GM11168 (cell line): ENCODE measurements around the gene WNT3.

ENCODE experiments used
- in situ Hi-C: fragments of 300-500 bp; cut with MboI; formaldehyde crosslinking; loops from one replicate; pipeline ENCODE4 v1.12.0; 2022; ENCODE audit warnings: low sequenced_read_pairs; ENCODE audit not compliant: unreplicated experiment

Gene WNT3

GRCh38 chr17:46789610-46790009, 28.9 kb downstream of the WNT3 start:
- in situ Hi-C loops, result no loop called here

GRCh38 chr17:46788796-46789195, 29.7 kb downstream of the WNT3 start:
- in situ Hi-C loops, result no loop called here

- in situ Hi-C loops, result no loop called here
Measured at GRCh38 chr17:46788300-46788699, 30.2 kb downstream of the WNT3 start.

- in situ Hi-C loops, result no loop called here
Measured at GRCh38 chr17:46787478-46787877, 31.0 kb downstream of the WNT3 start.

GRCh38 chr17:46785696-46786095, 32.8 kb downstream of the WNT3 start:
- in situ Hi-C loops, result no loop called here

GRCh38 chr17:46783031-46783593, 35.4 kb downstream of the WNT3 start:
- in situ Hi-C loops, result no loop called here

- in situ Hi-C loops, result no loop called here
Measured at GRCh38 chr17:46782250-46782953, 36.1 kb downstream of the WNT3 start.

- in situ Hi-C loops, result no loop called here
Measured at GRCh38 chr17:46780003-46780373, 38.5 kb downstream of the WNT3 start.

GRCh38 chr17:46777943-46778915, 40.3 kb downstream of the WNT3 start:
- in situ Hi-C loops, result no loop called here

- in situ Hi-C loops, result no loop called here
Measured at GRCh38 chr17:46776298-46777005, 42.0 kb downstream of the WNT3 start.

GRCh38 chr17:46774108-46774737, 44.3 kb downstream of the WNT3 start:
- in situ Hi-C loops, result no loop called here

- in situ Hi-C loops, result no loop called here
Measured at GRCh38 chr17:46773676-46774075, 44.8 kb downstream of the WNT3 start.

GRCh38 chr17:46773221-46773605, 45.3 kb downstream of the WNT3 start:
- in situ Hi-C loops, result no loop called here

GRCh38 chr17:46772475-46773220, 45.8 kb downstream of the WNT3 start:
- in situ Hi-C loops, result no loop called here

GRCh38 chr17:46771561-46772474, 46.7 kb downstream of the WNT3 start:
- in situ Hi-C loops, result no loop called here

- in situ Hi-C loops, result no loop called here
Measured at GRCh38 chr17:46770818-46771560, 47.5 kb downstream of the WNT3 start.

- in situ Hi-C loops, result no loop called here
Measured at GRCh38 chr17:46770439-46770817, 48.1 kb downstream of the WNT3 start.
